Hematopoietic multipotent progenitor cell treated with erythropoietin and hydrocortisone succinate and interleukin-3 and kit ligand, for 8 days (in vitro differentiated cells): ENCODE data around the gene SRA1.
"Not testable (repeated sequence)": the region's sequence is repeated elsewhere in the genome, so short reads cannot be mapped to it uniquely, and the experiment has no call there.

Source experiments
- DNase-seq: peaks from one replicate; pipeline ENCODE4 v3.0.0-alpha.2; 2015

SRA1 gene

DNA sequence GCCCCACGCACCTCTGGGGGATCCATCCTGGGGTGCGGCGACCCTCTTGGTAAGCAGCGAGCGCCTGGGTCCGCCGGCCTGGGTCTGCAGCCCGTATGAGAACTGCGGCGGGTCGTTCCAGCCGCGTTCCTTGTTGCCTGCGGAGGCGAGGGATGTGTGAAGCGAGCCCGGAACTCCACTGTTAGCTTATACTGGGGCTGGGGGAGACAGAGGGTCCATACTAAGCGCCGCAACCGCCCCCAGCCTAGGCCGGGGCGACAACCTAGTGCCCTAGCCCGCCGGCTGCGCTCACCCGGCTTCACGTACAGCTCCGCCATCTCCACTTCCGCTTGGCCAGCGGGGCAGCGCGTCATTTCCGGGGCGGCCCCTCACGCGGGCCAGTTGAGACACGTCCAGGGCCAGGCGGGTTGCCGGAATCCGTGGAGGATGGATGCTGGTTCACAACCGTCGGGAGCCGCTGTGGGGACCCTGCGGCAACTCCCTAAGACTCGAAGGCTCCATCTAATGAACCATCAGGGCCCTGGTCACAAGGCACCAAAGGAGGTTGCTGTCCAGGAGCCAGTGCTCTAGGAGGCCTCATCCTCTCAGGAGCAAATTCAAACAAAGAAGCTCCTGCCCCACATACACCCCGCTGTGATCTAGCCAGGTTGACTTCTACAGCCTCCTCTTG, at the start of gene SRA1:
Gene SRA1, minus strand, starts transcription at position 338 of the 670 bp plus-strand sequence. Its CDS starts 21 bp downstream, at position 317.
- peak; percentile 90 for DNase-seq

DNA sequence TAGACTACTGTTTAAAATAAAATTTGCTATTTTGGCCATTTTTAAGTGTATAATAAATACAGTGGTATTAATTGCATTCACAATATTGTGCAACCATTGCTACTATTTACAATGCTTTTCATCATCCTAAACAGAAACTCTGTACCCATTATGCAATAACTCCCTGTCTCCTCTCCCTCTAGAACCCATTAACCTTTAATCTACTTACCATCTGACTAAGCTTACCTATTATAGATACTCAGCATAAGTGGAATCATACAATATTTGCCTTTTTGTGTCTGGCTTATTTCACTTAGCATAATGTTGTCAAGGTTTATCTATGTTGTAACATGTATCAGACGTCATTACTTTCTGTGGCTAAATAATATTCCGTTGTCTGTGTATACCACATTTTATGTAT, 49.8 kb upstream of the SRA1 start:
- no peak for DNase-seq

DNA sequence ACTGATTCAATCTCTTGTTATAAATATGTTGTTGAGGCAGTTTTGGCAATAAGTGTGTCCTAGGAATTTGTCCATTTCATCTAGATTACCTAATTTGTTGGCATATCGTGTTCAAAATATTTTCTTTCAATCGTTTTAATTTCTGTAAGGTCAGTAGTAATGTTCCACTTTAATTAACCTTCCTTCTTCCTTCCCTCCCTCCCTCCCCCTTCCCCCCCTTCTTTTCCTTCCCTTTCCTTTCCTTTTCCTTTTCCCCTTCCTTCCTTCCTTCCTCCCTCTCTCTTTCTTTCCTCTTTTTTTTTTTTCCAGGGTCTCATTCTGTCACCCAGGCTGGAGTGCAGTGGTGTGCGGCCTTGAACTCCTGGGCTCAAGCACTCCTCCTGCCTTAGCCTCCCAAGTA, 48.6 kb upstream of the SRA1 start:
- DNase-seq = no peak

DNA sequence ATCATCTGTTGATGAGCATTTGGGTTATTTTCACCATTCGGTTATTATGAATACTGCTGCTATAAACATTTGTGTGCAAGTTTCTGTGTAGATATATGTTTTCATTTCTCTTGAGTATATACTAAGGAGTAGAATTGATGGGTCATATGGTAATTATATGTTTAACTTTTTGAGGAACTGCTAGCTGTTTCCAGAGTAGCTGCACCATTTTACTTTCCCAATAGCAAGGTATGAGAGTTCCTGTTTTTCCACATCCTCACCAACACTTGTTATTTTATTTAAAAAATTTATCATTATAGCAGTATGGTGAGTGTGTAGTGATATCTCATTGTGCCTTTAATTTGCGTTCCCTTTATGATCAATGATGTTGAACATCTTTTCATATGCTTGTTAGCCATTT, 46.5 kb upstream of the SRA1 start:
- no peak for DNase-seq

DNA sequence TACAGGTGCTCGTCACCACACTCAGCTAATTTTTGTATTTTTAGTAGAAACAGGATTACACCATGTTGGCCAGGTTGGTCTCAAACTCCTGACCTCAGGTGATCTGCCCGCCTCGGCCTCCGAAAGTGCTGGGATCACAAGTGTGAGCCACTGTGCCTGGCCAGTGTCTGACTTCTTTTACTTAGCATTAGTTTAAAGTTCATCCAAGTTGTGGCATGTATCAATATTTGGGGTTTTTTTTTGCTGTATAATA, 46.1 kb upstream of the SRA1 start:
- DNase-seq = not testable (repeated sequence)

DNA sequence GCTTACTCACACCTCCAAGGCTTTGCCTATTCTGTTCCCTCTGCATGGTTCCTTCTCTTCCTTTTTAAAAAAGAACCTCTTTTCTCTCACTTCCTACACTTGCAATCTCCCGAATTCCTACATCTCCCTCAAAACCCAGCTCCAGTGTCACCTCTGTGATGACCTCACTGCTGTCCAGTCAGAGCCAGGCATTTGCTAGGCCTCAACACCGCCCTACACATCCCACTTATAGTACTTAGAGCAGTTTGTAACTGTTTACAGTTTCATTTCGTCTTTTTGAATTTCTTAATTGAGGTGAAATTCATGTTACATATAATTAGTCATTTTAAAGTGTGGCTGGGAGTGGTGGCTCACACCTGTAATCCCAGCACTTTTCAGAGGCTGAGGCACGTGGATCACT, 44.9 kb upstream of the SRA1 start:
- DNase-seq = no peak

DNA sequence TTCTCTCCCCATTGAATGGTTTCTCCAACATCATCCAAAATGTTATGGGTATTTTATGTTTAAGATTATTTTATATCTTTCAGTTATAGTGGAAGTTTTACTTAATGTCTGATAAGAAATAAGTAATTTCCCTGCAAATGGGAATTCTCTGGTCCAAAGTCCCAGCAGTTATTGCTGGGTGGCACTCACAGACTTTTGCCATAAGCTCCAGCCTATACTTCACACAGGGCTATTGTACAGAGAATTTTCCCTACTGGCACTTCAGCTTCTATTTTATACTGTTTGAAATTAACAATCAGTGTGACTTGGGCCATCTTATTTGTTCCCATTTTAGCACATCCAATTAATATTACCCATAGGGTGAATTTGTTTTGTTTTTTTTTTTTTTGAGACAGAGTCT, 42.8 kb upstream of the SRA1 start:
- no peak for DNase-seq

DNA sequence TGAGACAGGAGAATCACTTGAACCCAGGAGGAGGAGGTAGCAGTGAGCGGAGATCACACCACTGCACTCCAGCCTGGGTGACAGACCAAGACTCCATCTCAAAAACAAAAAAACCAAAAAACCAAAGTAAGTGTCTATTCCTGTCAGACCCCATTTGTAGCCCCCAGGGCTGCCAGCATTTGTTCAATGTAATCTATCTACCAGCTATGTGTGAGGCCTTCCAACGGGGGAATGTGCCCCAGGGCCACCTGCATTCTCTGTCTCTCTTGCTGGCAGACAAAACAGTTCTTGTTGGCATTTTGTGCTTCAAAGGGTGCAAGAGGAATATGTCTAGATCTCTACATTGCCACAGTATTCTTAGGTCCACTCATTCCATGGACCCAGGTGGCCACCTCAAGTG, 41.6 kb upstream of the SRA1 start:
- no peak for DNase-seq

DNA sequence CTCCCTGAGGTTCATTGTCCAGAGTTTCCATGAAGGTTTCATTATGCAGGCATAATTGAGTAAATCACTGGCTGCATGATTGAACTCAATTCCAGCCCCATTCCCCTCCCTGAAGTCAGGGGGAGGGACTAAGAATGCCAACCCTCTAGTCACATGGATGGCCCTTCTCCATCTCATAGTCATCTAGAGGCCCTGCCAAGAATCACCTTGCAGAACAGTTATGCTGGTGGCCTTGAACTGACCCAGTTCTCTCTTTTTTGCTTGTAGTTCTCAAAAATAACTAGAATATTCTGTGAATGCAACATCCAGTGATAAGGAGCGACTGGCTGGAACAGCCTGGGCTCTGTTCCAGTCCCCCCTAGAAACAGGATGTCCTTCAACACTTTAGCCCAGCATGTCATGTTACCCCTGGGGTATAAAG, 39.1 kb upstream of the SRA1 start:
- DNase-seq = no peak

DNA sequence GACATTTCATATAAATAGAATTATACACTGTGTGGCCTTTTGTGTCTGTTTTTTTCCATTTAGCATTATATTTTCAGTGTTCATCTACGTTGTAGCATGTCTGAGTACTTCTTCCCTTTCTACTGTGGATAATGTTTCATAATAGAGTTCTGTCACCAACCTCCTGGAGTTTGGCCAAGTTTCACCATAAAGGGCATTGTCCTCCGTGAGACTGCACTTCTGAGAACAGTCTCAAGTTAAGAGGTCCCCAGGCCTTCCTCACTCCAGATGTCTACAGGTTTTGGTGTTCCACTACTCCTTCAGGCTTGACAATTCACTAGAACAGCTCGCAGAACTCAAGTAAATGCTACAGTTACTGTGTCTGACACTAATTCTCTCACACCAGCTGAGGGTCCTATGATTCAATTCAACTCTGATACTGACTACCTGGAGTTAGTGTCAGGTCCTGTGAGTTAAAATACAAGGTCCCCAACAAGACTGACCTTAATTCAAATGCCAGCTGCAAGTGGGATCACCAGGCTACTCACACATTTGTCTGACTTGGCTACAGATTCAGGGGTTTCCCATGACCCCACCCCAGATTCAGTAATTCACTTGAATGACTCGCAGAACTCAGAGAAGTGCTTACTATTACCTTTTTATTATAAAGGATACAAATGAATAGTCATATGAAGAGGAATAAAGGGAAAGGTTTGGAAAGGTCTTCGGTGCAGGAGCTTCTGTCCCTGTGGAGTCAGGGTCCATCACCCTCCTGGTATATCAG, 38.4 kb upstream of the SRA1 start:
- peak; percentile 62 for DNase-seq

DNA sequence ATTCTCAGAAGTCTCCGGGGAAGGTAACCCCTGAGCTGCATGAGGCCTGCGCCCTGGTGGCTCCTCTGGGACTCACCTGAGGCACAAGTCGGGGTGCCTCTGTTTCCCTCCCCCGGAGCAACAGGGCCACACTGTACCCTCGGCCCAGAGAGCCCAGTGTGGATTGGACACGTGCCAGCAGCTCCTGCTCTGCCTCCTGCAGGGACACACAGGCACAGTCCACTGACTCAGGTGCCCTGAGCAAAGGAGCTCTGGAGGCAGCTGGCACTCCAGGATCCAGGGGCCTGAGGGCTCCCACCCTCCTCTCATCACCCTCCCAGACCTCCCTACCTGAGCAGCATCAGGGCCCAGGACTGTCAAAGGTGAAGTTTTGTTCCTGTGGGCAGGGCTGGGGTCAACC, 36.9 kb upstream of the SRA1 start:
- no peak for DNase-seq

DNA sequence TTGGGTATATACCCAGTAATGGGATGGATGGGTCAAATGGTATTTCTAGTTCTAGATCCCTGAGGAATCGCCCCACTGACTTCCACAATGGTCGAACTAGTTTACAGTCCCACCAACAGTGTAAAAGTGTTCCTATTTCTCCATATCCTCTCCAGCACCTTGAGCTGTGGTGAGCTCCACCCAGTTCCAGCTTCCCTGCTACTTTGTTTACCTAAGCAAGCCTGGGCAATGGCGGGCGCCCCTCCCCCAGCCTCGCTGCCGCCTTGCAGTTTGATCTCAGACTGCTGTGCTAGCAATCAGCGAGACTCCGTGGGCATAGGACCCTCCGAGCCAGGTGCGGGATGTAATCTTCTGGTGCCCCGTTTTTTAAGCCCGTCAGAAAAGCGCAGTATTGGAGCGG, 35.8 kb upstream of the SRA1 start:
- not testable (repeated sequence) for DNase-seq

DNA sequence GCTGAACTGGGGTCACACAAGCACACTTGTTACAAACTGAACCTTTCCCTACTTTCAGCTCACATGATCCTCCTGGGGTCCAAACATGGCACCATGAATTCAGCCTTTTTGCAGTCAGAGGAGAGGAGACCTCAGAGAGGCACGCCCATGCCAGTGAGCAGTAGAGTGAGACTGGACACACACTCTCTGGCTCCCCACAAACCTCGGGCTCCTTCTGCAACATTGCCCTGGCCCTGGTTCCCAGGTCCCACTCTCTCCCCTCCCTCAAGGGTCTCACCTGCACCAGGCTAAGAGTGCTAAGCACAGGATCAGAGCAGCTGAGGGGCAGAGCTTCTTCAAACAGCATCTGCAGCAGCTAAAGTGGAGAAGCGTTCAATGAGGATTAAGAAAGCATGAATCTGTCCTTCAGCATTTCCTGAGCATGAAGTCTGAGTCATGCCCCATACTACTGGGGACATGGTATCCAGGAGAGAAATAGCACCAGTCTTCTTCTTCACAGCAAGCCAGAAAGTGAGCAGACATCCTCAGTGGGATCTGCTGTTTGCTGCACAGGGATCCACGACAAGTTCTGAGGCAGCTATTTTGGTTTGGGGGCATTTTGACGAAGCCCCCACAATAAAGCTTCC, 34.6 kb upstream of the SRA1 start:
- no peak for DNase-seq

DNA sequence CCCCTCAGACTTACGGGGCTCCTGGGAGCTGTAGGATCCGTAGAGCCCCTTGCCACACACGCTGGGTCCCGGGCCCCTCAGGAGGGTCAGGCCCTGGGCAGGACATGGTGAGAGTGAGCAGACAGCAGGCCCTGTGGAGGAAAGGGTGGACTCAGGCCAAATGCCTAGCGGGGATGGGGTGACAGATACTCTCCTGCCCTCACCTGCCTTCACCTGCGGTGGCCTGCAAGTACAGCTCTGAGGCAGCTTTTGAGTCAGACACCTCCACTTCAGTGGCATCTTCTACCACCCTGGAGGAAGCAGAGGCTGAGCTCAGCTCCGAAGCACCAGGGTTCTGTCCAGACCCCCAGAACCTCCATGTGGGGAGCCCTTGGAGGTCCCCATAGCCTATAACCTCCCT, 33.6 kb upstream of the SRA1 start:
- DNase-seq = no peak

DNA sequence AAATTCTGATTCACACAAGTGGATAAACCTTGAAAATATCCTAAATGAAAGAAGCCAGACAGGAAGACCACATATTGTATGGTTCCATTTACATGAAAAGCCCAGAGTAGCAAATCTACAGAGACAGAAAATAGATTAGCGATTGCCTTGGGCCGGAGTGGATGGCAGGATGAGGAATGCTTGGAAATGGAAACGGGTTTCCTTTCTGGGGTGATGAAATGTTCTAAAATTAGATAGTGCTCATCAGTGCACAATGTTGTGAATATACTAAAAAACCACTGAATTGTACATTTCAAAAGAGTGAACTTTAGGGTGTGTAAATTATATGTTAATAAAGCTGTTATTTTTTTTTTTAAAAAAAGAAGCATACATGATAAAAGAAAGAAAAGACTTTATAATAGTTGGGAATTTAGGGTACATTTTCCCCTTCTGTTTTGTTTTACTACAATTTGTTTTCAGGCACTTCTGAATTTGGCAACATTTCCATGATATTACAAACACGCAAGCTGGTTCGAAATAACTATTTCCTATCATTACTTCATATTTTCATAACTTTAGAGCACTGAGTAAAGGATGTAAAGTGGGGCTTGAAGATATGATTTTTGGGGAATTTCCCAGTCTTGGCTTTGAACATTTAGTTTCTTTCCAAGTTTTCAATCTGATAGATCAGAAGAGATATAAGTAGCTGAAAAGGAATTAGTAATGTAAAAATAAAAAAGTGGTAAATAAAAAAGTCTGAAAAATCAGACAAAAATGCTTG, 31.2 kb upstream of the SRA1 start:
- no peak for DNase-seq

DNA sequence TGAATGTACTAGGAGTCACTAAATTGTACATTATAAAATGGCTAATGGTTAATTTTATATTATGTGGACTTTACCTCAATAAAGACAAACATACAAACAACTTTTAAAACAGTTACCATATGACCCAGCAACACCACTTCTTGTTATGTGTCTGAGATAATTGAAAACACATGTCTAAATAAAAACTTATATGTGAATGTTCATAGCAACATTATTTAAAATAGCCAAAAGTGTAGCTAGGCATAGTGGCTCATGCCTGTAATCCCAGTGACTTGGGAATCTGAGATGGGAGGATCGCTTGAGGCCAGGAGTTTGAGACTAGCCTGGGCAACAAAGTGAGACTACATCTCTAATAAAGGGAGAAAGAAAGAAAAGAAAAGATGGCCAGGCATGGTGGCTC, 30.2 kb upstream of the SRA1 start:
- DNase-seq = no peak

DNA sequence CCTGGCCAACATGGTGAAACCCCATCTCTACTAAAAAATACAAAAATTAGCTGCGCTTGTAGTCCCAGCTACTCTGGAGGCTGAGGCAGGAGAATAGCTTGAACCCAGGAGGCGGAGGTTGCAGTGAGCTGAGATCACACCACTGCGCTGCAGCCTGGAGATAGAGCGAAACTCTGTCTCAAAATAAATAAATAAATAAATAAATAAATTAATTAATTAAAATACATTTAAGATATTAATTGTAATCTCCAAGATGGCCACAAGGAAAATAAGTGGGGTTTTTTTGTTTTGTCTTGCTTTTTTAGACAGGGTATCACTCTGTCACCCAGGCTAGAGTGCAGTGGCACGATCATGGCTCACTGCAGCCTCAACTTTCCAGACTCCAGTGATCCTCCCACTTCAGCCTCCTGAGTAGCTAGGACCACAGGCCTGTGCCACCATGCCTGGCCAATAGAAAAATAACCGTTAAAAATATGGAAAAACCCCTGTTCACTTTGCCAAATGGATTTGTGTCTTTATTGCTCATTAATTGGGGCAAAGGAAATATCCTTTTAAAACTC, 22.0 kb upstream of the SRA1 start:
- DNase-seq = not testable (repeated sequence)

DNA sequence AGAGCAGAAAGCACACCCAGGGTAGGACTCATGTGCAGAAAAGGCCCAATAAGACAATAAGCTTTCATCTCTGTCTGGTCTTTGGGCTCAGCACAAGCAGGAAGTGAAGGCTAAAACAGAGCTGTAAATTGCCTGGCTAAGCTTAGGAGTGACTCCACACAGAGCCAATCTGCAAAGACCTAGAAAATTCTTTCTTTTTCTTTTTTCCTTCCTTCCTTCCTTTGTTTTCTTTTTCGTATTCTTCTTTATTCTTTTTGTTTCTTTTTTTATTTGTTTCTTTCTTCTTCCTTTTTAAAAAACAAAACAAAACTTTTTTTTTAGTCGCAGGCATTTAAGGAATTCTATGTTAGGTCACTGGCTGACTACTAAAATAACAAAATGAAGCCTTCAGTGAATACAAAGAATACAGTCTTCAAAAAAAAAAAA, 19.5 kb upstream of the SRA1 start:
- no peak for DNase-seq

DNA sequence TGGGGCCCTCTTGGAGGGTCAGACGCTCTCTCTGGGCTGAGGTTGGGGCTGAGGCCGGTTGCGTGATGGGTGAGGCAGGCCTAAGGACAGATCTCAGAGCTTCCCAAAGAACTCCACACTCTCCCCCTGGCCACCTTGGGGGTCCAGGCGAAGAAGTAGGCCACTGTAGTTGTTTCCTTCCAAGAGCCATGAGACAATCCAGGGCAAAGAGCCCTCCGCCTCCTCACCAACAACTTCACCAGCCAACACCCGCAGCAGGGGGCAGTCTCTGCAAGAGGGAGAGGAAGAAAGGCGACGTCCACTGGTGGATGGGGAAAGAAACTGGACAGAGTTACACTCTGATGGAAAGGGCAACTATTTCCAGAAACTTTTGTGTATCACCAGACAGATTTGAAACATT, 18.0 kb upstream of the SRA1 start:
- DNase-seq = peak; percentile 53

DNA sequence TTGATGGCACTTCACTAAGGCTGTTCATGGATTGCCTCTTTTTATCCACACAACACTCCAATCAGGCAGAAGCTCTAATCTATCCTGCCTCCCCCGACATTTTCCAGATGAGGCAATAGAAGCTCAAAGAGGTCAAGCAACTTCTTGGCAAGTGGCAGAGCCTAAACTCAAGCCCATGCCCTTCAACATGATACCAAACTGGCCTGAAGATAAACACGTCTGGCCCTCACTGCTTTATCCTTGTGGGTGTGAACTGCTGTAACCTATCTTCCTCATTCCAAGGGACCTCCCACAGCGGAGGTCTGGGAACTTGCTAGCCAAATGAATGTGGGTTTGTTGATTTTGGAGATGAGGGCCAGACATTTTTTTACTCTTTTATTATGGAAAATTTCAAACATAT, 16.9 kb upstream of the SRA1 start:
- DNase-seq = no peak

DNA sequence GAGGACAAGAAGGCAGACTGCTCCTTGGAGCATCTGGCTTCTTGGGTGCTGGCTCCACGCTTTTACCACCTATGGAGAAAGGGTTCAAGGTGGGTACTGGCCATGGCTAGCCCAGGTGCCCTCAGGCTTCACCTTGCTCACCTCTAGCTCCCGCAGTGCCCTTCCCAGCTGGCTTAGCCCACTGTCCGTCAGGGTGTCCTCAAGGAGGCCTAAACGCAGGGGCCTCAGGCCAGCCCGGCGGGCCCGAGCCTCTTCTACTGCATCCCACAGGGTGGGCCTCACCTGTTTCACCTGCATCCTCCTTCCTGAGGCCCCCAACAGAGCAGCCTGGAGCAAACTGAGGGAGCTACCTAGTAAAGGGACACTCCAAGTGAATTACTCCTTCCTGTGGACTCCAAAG, 16.4 kb upstream of the SRA1 start:
- DNase-seq = no peak

DNA sequence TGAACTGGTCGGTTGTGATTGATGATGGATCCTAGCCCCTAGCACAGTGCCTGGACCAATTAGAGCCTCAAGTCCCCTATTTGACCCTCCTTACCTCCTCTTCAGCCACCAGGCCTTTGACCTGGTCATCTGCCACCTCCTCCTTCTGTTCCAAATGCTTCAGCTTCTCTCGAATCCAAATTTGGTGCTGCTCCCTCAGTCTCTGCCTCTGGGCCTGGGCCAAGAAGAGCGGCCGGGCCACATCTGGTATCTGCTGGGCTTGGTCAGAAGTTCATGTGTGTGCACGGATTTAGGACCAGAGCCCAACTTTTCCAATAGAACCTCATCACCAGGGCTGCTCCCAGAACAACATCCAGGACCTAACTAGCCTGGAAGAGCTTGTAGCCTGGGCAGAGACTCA, 13.8 kb upstream of the SRA1 start:
- no peak for DNase-seq

DNA sequence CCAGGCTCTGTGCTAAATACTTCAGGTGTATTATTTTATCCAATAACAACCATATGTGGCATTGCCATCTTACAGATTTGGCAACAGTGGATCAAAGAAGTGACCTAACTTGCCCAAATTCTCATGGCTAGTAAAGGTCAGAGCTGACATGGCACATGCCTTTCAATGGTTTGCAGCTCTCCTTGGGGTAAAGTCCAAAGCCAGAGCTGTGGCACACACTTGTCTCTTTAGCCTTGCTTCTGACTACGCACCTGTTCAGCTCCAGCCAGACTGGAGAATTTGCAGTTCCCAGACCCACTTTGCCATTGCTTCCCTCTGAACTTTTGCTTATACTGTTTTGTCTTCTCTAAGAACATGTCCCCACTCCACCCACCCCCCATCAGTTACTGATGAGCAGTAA, 13.2 kb upstream of the SRA1 start:
- no peak for DNase-seq

DNA sequence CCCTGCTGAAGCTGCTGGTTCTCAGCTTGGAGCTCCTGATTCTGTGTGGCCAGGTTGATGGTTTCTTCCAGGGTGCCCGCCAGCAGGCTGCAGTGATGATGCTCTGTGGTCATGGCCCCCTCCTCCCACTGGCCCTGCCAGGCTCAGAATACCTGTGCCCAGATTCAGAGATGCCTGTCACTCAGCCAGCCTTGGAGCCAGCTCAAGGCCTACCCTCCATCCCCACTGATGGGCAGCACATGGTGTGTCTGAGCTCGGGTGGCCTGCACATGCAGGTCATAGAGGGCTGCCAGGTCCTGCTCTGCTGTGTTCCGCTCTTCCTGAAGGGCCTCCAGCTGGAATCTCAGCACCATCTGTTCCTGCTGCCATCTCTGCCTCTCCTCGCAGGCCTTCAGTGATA, 12.8 kb upstream of the SRA1 start:
- no peak for DNase-seq
